ENCODE measurements around the gene CCDC71L.

DNA sequence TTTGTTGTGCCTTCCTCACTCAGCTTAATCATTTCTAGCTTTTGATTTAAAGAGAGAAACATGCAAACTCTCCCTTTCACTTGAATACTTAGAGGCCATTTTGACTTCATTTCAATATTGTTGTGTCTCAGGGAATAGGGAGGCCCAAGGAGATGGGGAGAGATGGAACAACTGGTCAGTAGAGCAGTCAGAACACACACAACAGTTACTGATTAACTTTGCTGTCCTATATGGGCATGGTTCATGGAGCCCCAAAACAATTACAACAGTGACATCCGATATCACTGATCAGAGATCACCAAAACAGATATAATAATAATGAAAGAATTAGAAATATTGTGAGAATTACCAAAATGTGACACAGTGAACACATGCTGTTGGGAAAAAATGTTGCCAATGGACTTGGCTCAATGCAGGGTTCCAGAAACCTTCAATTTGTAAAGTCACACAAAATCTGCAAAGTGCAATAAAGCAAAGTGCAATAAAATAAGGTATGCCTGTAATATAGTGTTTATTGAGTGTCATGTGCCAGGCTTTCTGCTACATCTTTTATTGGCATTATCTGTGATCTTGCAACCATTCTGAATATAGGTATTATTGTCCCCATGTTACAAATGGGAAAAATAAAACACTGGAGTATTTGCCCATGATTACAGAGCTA lies 38.2 kb downstream of the CCDC71L start:
- no peak for TF ChIP-seq CTCF (IDR thresholded peaks at IDR 0.05; ENCODE audit: poor library complexity)
- no peak for TF ChIP-seq EZH2 (IDR thresholded peaks at IDR 0.05; ENCODE audit: borderline replicate concordance)
- no peak for TF ChIP-seq EZH2phosphoT487 (IDR thresholded peaks at IDR 0.05; ENCODE audit: low read depth, severe bottlenecking, unreplicated experiment)

Measured in hepatocyte (in vitro differentiated cells).